ENCODE data around the gene TMEM150A. TPM values are rescaled to one million over a fixed set of nuclear protein-coding genes. Genes with fewer than 3 reads are reported as not detected.

Gene TMEM150A
- total and polyA plus RNA-seq, 2 of the 13 experiments (the other 11 are each of a cell fraction or from before 2014, with no cell fraction given): 30.1 to 70.4 TPM

DNA sequence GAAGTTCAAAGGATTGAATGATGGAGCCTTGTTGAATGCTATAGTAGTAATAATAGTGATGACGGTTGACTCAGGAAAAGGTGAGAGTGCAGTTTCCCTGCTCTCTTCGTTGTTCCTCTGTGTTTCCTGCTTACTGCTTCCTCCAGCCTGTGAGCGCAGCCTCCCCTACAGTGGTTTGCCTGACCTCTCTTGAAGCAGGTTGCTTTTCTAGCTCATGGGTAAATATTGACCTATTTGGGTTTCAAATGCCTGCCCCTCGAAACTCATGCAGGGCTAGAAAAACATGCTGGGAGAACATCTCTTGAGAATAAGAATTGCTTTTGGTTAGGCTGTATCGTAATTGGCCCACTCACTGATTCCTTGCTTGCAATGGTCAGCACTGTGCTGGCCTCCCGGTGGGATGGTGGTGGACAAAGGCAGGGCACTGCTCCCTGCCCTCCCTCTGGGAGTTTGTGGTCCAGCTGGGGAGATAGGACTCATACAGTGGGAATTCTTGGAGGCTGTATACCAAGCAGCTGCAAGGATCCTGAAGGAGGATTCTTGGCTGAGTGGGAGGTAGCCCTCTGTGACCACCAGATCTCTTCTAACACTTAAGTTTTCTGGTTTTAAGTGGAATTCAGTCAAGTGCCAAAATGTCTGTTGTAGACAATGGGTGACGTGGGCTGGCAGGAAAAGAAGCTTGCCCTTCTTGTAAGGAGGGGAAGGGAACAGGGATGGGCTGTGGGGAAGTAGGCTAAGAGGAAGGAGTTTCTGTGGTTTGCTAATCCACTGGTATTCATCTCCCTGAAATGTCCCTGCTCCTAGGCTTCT lies 12.3 kb downstream of the TMEM150A start (continued):
- TF ChIP-seq, protein P1, sequence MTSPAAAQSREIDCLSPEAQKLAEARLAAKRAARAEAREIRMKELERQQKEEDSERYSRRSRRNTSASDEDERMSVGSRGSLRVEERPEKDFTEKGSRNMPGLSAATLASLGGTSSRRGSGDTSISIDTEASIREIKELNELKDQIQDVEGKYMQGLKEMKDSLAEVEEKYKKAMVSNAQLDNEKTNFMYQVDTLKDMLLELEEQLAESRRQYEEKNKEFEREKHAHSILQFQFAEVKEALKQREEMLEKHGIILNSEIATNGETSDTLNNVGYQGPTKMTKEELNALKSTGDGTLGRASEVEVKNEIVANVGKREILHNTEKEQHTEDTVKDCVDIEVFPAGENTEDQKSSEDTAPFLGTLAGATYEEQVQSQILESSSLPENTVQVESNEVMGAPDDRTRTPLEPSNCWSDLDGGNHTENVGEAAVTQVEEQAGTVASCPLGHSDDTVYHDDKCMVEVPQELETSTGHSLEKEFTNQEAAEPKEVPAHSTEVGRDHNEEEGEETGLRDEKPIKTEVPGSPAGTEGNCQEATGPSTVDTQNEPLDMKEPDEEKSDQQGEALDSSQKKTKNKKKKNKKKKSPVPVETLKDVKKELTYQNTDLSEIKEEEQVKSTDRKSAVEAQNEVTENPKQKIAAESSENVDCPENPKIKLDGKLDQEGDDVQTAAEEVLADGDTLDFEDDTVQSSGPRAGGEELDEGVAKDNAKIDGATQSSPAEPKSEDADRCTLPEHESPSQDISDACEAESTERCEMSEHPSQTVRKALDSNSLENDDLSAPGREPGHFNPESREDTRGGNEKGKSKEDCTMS (CRISPR knock-in tag; conservative IDR thresholded peaks at IDR 0.05): no peak
- TF ChIP-seq ZNF780A (CRISPR knock-in tag; IDR thresholded peaks at IDR 0.05) (no peak), MTA3 (CRISPR knock-in tag; IDR thresholded peaks at IDR 0.05) (no peak), ZBTB20 (CRISPR knock-in tag; IDR thresholded peaks at IDR 0.05; ENCODE audit: borderline replicate concordance, low read depth) (no peak; the same call in 1 of the 2 replicates), ZNF777 (CRISPR knock-in tag; IDR thresholded peaks at IDR 0.05) (no peak), FIP1L1 (IDR thresholded peaks at IDR 0.05; ENCODE audit: borderline replicate concordance, insufficient read depth, low read depth, low read length) (no peak), ZNF703 (CRISPR knock-in tag; IDR thresholded peaks at IDR 0.05; ENCODE audit: borderline replicate concordance) (no peak), KDM4B (CRISPR knock-in tag; IDR thresholded peaks at IDR 0.05) (no peak), PCBP1 (IDR thresholded peaks at IDR 0.05; ENCODE audit: borderline replicate concordance, low read depth, low read length) (no peak), ZNF674 (CRISPR knock-in tag; IDR thresholded peaks at IDR 0.05; ENCODE audit: low read depth) (no peak), ZBTB7B (CRISPR knock-in tag; IDR thresholded peaks at IDR 0.05) (no peak), ZNF737 (CRISPR knock-in tag; IDR thresholded peaks at IDR 0.05; ENCODE audit: borderline replicate concordance) (no peak), ZNF83 (CRISPR knock-in tag; IDR thresholded peaks at IDR 0.05; ENCODE audit: borderline replicate concordance) (peak; percentile 66; the same call in 1 of the 2 replicates)
- TF ChIP-seq, protein P2, sequence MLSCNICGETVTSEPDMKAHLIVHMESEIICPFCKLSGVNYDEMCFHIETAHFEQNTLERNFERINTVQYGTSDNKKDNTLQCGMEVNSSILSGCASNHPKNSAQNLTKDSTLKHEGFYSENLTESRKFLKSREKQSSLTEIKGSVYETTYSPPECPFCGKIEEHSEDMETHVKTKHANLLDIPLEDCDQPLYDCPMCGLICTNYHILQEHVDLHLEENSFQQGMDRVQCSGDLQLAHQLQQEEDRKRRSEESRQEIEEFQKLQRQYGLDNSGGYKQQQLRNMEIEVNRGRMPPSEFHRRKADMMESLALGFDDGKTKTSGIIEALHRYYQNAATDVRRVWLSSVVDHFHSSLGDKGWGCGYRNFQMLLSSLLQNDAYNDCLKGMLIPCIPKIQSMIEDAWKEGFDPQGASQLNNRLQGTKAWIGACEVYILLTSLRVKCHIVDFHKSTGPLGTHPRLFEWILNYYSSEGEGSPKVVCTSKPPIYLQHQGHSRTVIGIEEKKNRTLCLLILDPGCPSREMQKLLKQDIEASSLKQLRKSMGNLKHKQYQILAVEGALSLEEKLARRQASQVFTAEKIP (CRISPR knock-in tag; IDR thresholded peaks at IDR 0.05; ENCODE audit: borderline replicate concordance): no peak
- TF ChIP-seq, protein P3, sequence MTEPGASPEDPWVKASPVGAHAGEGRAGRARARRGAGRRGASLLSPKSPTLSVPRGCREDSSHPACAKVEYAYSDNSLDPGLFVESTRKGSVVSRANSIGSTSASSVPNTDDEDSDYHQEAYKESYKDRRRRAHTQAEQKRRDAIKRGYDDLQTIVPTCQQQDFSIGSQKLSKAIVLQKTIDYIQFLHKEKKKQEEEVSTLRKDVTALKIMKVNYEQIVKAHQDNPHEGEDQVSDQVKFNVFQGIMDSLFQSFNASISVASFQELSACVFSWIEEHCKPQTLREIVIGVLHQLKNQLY (CRISPR knock-in tag; IDR thresholded peaks at IDR 0.05): peak; percentile 52; the same call in 1 of the 2 replicates
- TF ChIP-seq, protein P4, sequence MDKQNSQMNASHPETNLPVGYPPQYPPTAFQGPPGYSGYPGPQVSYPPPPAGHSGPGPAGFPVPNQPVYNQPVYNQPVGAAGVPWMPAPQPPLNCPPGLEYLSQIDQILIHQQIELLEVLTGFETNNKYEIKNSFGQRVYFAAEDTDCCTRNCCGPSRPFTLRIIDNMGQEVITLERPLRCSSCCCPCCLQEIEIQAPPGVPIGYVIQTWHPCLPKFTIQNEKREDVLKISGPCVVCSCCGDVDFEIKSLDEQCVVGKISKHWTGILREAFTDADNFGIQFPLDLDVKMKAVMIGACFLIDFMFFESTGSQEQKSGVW (CRISPR knock-in tag; IDR thresholded peaks at IDR 0.05; ENCODE audit: borderline replicate concordance): no peak
- TF ChIP-seq, protein P5, sequence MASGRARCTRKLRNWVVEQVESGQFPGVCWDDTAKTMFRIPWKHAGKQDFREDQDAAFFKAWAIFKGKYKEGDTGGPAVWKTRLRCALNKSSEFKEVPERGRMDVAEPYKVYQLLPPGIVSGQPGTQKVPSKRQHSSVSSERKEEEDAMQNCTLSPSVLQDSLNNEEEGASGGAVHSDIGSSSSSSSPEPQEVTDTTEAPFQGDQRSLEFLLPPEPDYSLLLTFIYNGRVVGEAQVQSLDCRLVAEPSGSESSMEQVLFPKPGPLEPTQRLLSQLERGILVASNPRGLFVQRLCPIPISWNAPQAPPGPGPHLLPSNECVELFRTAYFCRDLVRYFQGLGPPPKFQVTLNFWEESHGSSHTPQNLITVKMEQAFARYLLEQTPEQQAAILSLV (CRISPR knock-in tag; IDR thresholded peaks at IDR 0.05; ENCODE audit: borderline replicate concordance): peak; percentile 80; the same call in 1 of the 2 replicates
- TF ChIP-seq, protein P6, sequence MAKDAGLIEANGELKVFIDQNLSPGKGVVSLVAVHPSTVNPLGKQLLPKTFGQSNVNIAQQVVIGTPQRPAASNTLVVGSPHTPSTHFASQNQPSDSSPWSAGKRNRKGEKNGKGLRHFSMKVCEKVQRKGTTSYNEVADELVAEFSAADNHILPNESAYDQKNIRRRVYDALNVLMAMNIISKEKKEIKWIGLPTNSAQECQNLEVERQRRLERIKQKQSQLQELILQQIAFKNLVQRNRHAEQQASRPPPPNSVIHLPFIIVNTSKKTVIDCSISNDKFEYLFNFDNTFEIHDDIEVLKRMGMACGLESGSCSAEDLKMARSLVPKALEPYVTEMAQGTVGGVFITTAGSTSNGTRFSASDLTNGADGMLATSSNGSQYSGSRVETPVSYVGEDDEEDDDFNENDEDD (CRISPR knock-in tag; IDR thresholded peaks at IDR 0.05; ENCODE audit: borderline replicate concordance): no peak
- TF ChIP-seq, protein P7, sequence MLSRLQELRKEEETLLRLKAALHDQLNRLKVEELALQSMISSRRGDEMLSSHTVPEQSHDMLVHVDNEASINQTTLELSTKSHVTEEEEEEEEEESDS (CRISPR knock-in tag; IDR thresholded peaks at IDR 0.05; ENCODE audit: borderline replicate concordance): no peak
